ENCODE data around the gene ZNF716.
"Not testable (repeated sequence)": the region's sequence is repeated elsewhere in the genome, so short reads cannot be mapped to it uniquely, and the experiment has no call there.

ZNF716 gene

DNA sequence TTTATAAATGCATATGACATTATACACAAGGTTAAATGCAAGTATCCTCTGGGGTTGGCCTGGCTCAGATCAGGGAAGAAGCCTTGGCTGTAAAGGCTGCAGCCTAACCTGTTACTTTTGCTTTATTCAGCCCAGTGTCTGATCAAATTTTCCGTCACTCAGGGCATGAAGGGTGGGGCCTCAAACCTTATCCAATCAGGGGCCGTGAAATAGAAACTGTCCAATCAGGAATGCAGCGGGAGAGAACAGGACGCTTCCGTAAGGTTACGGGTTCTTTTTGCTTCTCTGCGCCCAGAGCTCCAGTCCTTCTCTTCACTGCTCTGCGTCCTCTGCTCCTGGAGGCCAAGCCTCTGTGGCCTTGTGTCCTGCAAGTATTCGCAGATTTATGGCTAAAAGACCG lies at the start of gene ZNF716:
Gene ZNF716, plus strand, starts transcription at position 274 of the 400 bp plus-strand sequence. Its CDS starts 112 bp downstream, at position 386.
- DNase-seq = no peak

DNA sequence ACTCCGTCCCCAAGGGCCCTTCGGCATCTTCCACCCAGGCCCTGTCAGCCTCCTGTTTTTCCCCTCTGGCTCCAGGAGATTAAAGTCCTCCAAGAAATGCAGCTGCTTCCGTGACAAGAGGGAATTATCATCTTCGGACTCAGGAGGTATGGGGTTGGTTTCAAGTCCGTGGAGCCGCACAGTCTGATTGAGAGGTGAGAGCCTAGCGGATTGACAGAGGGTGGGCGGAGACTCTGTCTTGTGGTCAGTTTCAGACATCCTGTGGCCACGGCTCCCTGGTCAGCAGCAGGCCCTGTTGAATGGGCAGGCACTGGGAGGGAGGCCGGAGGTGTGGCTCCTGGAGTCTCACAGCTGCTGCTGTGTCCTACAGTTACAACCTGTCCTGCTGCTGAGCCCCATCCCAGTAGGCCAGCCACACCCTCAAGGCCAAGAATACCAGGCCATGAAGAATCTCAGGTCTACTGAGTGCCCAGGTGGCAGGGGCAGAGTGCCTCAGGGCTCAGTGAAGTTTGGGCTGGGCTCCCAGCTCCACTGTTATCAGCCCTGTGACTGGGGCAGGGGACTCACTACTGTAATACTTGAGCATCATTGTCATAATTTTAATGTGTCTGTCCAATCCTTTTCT lies 49.3 kb upstream of the ZNF716 start:
- no peak for DNase-seq

DNA sequence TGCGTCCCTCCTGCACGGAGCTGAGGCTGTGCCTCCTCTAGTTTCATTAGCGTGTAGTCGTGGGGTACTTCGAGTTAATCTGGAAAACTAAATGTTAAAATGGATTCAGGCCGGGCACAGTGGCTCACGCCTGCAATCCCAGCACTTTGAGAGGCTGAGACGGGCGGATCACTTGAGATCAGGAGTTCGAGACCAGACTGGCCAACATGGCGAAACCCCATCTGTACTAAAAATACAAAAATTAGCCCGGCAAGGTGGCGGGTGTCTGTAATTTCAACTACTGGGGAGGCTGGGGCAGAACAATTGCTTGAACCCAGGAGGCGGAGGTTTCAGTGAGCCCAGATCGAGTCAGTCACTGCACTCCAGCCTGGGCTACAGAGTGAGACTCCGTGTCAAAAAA lies 46.9 kb upstream of the ZNF716 start:
- DNase-seq = not testable (repeated sequence)

DNA sequence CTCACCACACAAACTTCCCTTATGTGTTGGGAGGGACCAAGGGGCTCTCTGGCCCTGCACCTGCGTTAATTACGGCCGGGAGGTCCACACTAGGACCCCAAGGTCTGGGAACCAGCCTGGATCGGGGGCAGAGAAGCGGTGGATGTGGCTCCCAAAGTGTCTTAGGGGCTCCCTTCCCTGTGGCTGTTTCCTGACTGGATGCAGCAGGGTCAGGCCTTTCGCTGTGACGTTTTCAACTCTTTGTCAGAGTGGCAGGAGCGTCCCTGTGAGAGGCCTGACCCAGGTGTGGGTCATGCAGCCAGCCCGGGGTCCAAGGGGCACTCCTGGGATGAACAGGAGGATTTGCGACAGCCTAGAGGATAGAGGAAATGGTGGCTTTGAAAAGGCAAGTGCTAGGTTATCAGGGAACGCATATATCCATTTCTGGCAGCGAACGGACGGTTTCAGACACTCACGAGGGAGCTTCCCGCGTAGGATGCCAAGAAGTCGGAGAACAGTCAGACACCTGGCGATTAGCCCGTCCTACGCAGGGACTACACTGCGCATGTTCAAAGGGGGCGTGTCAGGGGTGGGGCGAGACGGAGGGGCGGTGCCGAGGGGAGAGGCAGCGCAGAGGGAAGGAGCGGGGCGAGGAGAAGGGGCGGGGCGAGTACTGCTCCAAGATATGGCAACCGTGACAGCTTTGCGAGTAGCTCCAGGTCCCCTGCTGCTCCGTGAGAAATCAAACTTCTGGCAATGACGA lies 46.2 kb upstream of the ZNF716 start:
- no peak for DNase-seq

DNA sequence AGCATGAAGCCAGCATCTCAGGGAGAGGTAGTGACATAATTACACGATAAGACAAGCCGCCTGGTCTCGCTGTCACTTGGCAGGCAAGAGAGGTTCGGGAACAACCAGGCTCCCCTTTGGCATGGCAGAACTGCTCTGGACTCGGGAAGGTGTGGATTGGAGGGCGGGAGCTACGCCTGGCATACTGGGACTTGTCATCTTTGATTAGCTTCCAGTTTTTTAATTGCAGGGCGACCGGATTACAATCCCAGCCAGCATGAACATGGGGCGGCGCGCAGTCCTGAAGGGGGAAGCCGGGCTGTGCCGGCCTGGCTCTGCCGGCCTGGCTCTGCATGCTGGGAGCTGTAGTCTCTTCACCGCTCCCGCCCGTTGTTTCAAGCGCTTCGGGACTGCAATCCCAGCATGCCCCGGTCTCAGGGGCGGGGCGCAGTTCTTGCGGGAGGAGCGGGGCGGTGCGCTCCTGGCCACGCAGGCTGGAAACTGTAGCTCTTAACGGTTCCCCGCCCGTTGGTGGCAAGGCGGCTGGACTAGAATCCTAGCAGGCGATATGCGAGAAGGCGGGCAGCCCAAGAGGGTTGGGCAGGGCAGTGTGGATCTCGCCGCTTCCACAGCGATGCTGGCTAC lies 45.5 kb upstream of the ZNF716 start:
- no peak for DNase-seq

DNA sequence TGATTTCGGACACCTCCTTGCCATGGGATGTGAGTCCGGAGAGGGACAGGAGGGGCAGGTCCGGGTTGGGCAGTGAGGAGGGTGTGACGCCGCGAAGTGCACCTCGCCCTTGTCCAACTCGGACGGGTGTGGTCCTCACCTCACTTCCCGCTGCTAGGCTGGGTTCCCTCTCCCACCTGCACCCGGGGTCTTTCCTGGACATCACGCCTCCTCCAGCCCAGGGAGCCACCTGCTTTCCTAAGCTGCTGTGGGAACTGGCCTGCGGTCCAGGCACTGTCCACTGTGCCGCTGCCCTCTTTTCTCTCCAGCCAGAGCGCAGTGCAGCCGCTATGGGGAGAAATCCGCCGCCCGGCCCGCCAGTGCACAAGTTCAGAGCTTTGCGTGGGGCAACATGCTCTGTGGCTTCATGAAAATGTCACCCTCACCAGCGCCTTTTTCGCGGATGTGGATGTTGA lies 45.0 kb upstream of the ZNF716 start:
- no peak for DNase-seq

DNA sequence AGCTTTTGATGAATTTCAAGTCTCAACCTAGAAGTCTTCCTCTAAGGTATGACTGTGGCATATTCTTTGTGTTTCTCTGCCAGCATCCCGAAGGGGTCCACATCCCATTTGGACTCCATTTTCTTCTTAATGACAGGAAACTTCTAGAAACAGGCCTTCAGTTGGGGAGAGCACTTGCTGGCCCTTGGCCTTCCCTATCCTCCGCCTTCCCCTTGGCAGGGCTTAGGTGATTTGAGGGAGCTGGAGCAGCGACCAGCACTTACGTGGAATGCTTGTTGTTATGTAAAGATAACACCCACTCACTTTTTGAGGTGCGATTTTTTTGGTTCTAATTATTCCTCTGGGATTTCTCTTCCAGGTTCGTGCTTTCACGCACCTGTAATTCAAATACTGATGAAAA lies 42.9 kb upstream of the ZNF716 start:
- DNase-seq = no peak

DNA sequence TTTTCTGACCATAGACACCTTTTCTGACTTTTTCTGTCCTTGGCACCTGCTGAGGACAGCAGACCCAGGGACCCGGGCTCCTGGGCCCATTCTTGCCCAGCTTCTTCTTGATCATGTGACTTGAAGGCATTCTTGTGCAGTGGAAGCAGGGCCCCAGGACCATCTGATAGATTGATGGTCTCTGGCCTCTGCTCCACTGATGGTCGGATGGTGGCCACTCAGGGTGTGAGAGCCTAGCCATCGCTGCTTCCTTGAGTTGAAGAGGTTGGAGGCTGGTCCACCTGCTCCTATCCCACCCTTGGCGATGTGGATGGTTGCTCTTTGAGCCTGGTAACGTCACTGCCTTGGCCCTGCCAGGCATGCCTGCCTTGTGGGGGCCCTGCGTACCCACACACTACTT lies 37.8 kb upstream of the ZNF716 start:
- DNase-seq = no peak

DNA sequence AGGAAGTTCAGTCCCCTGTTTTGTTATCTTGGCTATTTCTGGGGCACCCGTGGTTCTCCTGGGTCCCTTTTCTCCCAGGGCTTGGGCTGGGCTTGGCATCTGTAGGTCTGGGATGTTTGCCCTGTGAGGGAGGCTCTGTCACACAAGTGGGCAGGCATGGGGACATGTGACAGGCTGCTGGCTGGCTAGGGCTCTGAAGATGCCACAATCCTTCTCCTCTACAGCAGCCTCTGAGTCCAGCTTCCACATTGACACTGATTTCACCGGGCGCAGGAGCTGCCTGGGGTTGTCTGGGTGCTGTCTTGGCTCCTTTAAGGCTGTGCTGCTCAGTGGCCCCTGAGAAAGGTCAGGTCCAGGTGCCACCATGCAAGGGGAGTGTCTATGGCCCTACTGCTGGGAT lies 37.4 kb upstream of the ZNF716 start:
- DNase-seq = no peak

DNA sequence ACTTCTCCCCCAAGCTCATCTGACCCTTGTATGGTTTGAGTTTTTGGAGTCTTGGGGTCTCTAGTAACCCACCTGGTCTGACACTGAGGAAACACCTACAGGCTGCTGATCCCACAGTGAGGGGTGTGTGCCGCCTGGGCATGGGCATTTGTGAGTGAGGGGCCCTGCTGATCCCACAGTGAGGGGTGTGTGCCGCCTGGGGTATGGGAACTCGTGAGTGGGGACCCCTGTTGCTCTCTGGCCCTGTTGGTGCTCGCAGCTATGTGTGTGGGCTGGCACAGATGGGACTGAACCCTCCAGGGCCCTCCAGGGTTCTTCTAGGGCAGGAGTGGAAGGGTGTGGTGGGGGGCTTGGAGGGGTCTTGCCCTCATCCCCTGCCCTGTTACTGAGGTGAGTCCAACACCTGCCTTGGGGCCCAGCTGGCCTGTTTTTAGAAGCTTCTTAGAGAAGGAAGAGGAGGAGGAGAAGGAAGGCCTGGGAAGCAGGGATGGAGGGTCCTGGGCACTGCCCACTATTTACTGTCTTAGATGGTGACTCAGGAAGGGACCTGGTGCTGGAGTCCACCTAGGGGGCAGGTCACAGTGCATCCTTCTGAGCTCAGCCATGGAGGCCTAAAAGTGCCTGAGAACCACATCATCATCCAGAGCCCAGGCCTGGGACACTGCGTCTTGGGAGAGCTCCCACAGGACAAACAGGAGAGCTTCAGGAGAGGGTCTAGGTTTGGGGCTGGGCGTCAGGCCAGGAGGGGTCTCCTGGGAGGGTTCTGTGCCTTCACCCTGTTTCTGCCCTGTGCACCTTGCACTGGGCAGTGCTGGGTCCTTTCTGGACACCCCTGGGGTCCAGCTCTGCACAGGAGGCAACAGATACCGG lies 36.2 kb upstream of the ZNF716 start:
- DNase-seq = no peak

DNA sequence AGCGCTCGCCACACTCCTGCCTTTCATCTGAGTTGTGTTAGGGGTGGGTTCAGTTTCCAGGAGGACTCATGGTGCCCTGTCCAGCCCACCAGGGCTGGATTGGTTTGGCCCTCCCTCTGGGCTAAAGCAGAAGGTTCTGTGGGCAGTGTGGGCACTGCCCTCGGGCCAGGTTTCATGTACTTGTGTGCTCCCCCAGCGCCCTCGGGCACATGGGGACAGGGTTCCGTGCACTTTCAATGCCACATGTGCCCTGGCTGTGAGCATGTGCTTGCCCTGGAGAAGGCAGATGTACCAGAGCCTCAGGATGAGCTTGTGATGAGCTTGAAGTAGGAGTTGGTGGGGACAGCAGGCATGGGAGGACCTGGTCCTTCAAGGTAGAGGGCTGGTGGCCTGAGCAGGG lies 35.6 kb upstream of the ZNF716 start:
- no peak for DNase-seq

DNA sequence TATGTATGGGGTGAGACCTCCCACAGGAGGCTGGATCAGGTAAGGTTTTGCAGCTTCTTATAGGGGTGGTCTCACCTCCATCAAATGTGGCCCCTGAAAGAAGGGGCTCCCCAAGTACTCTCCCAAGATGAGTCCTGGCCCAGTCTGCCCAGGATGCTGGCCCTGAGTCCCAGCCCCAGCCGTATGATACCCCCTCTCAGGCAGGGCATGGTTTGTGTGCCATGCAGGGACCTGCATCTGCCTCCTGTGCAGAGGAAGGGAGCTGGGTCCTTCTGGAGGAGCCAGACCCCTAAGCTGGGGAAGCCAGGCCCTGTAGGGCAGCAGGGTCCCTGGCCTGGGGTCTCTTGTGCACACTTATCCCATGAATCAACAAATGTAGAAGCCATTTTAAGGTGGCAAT lies 35.1 kb upstream of the ZNF716 start:
- no peak for DNase-seq

DNA sequence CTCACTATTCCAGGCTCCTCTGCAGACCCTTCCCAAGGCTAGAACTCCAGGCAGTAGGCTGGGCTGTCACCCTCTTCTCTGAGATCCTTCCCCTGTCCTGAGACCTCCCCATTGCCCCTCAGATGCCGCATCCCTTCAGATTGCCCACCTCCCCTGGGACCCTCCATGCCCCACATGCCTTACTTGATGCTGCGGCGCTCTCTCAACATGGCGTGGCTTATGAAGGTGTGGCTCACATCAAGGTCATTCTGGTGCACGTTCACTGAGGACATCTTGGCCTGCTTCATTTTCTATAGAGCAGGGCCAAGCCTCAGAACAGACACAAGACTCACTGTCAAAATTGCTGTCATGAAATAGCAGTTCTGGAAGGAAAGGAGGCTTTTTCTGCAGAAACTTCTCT lies 34.7 kb upstream of the ZNF716 start:
- DNase-seq = no peak

DNA sequence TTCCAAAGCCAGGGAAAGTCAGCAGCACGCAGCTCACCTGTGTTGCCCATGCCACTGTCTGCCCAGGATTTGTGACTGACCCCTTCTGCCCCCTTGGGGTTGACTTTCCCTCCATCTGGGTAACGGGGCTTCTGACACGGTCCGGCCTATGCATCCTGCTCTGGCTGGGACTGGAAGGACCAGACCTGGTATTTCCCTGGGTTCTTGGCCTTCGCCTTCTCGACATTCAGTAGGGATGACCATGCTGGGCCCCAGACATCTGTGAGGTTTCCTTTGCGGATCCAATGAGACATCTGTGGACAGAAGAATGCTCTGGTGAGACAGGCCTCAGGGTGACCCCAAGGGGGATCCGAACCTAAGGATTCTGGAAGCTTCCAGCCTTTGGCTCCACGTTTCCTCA lies 34.2 kb upstream of the ZNF716 start:
- DNase-seq = no peak

DNA sequence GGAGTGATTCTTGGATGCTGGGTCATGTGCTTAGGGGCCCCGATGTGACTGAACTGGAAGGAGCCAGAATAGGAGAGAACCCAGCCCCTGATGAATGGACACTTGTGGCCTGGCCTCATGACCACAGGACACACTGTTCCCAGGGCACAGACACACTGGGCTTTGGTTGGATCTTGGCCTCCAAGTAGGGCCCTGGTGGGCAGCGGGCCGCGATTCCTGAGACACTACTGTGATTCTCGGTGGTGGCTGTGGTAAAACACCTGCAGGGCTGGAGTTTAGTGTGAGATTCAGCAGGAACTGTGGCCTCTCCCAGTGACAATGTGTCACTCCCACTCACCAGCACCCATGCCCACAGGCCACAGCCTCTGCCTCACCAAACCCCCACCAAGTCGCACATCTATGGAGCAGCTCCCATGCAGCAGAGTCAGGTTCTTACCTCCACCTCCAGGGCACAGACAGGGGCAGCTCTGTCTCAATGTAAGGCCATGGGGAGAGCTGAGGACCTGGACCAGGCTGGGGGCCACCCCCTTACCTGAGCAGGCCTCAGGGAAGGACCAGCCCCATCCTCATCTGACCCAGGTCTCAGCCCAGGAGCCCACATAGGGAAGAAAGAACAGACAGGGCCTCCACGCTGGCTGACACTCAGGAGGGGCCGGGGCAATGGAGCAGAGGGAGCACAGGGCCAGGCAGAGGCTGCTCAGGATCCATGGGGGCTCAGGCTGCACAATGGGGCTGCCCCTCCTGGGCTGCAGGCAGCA lies 33.2 kb upstream of the ZNF716 start:
- DNase-seq = no peak

DNA sequence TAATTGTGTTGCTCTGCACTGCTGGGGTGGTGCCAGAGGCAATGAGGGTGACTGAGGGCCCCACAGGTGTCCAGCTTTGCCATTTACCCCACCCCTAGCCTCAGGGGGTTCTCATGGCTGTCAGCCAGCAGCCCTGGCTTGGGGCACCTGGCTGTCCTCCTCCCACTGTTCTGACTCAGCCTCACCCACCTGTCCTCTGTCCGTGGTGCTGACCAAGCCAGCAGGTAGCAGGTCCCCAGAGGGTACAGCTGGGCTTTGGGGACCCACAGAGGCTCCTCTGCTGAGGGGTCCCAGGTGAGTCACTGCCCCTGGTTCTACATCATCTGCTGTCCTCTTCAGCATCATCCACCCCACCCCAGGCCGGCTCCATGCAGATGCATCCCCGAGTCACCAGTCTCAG lies 32.2 kb upstream of the ZNF716 start:
- DNase-seq = no peak

DNA sequence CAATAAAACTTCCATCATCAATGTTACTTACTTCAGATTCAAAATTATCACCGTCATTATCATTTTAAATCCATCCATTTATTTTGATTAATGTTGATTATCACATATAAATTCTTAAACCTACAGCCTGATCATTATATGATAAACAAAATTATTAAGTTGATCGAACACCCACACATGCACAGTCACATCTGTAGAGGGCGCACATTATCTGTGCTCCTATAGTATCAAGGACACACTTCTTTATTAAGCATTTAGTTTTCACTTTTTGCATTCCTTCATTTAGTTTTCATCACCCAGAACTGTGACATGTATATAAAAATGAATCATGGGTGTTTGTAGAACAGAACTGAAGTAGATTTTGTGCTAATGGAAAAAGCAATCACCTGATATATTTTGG lies 26.2 kb upstream of the ZNF716 start:
- no peak for DNase-seq

DNA sequence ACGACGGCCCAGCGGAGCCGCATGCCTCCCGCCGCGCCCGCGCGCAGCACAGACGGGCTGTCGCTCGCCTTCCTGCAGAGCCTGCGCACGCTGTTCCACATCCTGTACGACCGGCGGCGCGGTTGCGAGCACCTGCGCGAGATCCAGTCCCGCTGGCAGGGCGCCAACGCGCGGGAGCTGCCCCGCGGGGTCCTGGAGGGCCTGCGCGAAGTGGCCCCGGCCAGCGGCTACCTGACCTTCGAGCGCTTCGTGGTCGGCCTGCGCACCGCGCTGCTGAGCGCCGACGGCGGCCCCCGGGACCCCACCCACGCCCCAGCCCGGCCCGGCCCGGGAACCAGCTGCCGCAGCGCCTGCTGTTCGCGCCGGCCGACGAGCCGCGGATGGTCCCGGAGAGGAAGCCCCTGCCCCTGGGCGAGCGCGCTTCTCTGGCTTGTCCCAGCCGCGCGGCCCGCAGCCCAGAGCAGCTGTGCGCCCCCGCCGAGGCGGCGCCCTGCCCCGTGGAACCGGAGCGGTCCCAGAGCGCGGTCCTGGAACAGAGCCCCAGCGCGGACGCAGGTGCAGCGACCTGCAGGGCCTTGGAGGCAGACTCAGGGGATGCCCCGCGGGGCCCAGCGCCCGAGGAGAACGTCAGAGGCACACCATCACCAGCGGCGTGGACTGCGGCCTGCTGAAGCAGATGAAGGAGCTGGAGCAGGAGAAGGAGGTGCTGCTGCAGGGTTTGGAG lies 25.3 kb upstream of the ZNF716 start:
- DNase-seq = no peak

DNA sequence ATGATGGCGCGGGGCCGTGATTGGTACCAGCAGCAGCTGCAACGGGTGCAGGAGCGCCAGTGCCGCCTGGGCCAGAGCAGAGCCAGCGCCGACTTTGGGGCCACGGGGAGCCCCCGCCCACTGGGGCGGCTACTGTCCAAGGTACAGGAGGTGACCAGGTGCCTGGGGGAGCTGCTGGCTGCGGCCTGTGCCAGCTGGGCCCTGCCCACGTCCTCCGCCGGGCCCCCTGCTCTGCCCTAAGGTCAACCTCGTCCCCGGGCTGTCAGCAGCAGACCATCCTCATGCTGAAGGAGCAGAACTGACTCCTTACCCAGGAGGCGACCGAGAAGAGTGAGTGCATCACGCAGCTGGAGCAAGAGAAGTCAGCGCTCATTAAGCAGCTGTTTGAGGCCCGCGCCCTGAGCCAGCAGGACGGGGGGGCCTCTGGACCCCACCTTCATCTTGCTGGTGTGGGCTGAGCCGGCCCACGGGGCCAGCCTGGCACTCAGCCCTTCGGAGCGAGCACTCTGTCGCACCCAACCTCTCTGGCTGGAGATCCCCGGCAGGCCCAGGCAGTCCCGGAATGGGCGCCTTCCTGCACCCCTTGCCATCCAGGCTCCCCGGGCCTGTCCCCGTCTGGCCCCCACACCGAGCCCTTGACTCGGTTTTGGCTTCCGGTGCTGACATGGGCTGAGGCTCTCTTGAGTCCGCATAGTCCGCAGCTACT lies 24.6 kb upstream of the ZNF716 start:
- no peak for DNase-seq

DNA sequence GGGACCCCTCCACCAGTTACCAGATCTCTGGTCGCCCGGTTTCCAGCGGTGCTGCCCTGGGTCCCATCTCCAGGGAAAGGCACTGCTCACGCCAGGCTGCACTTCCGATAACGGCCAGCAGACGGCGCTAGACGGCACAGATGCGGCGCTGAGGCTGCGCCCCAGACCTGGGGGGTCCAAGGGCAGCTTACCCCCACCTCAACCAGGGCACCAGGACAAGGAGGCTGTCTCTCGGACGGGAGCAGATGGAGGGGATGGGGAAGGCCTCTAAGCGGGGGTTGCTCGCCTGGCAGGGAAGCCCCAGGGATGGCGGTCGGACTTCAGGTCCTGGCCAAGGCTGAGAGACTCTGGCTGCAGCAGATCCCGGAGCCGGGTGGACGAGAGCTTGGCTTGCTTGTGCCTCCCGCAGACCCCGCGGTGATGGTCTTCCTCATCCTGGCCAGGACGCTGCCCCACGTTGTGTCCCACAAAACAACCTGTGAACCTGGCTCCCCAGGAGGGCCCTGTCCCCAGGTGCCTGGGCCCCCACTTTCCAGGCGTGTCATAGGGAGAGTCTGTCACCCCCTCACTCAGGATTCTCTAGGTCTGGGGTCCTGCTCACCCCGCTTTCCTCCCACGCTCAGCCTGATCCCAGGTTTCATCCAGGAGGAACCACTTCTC lies 23.9 kb upstream of the ZNF716 start:
- DNase-seq = no peak

DNA sequence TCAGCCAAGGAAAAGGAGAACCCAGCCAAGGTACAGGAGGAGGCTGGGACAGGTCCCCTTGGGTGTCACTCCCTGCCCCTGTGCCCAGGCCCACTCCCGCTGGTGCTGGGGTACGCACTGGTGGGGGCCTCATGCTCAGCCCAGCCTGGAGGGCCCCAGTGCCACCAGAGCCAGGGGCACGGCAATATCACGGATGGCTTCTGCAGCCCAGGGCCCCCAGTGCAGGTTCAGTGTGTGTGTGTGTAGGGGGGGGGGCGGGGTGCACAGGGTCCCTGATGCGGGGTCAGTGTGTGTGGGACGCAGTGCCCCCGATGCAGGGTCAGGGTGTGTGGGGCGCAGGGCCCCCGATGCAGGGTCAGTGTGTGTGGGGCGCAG lies 23.4 kb upstream of the ZNF716 start:
- no peak for DNase-seq
